ENCODE results near the gene ANXA2.

The ANXA2 gene

GRCh38 chr15:60385620-60386552, 11.9 kb downstream of the ANXA2 start:
- TF ChIP-seq POLR2A (IDR thresholded peaks at IDR 0.05; ENCODE audit: low read depth, low read length), result no peak
- TF ChIP-seq POLR2AphosphoS5 (IDR thresholded peaks at IDR 0.05; ENCODE audit: low read depth, low read length), result no peak
- no peak for TF ChIP-seq TAF1 (IDR thresholded peaks at IDR 0.05; ENCODE audit: borderline replicate concordance, low read depth, low read length)
- DNase-seq (ENCODE audit: insufficient read length) (no peak), FAIRE-seq (no peak)

- FAIRE-seq (no peak), DNase-seq (ENCODE audit: insufficient read length) (no peak)
- no peak for TF ChIP-seq POLR2AphosphoS5 (IDR thresholded peaks at IDR 0.05; ENCODE audit: low read depth, low read length)
- no peak for TF ChIP-seq TAF1 (IDR thresholded peaks at IDR 0.05; ENCODE audit: borderline replicate concordance, low read depth, low read length)
- no peak for TF ChIP-seq POLR2A (IDR thresholded peaks at IDR 0.05; ENCODE audit: low read depth, low read length)
Observed at GRCh38 chr15:60384526-60385126, 13.2 kb downstream of the ANXA2 start.

GRCh38 chr15:60384053-60384452, 13.7 kb downstream of the ANXA2 start:
- TF ChIP-seq TAF1 (IDR thresholded peaks at IDR 0.05; ENCODE audit: borderline replicate concordance, low read depth, low read length), result no peak
- TF ChIP-seq POLR2A (IDR thresholded peaks at IDR 0.05; ENCODE audit: low read depth, low read length), result no peak
- TF ChIP-seq POLR2AphosphoS5 (IDR thresholded peaks at IDR 0.05; ENCODE audit: low read depth, low read length), result no peak
- DNase-seq (ENCODE audit: insufficient read length) (no peak), FAIRE-seq (no peak)

GRCh38 chr15:60382773-60383674, 14.8 kb downstream of the ANXA2 start:
- DNase-seq (ENCODE audit: insufficient read length) (no peak), FAIRE-seq (no peak)
- no peak for TF ChIP-seq POLR2AphosphoS5 (IDR thresholded peaks at IDR 0.05; ENCODE audit: low read depth, low read length)

- TF ChIP-seq TAF1 (IDR thresholded peaks at IDR 0.05; ENCODE audit: borderline replicate concordance, low read depth, low read length) (no peak), POLR2AphosphoS5 (IDR thresholded peaks at IDR 0.05; ENCODE audit: low read depth, low read length) (no peak), POLR2A (IDR thresholded peaks at IDR 0.05; ENCODE audit: low read depth, low read length) (no peak)
- DNase-seq (ENCODE audit: insufficient read length) (no peak), FAIRE-seq (no peak)
Observed at GRCh38 chr15:60381148-60381788, 16.5 kb downstream of the ANXA2 start.

- DNase-seq (ENCODE audit: insufficient read length) (no peak), FAIRE-seq (no peak)
- TF ChIP-seq POLR2AphosphoS5 (IDR thresholded peaks at IDR 0.05; ENCODE audit: low read depth, low read length), result no peak
- TF ChIP-seq TAF1 (IDR thresholded peaks at IDR 0.05; ENCODE audit: borderline replicate concordance, low read depth, low read length), result no peak
- no peak for TF ChIP-seq POLR2A (IDR thresholded peaks at IDR 0.05; ENCODE audit: low read depth, low read length)
Observed at GRCh38 chr15:60379525-60380274, 18.1 kb downstream of the ANXA2 start.

- TF ChIP-seq POLR2AphosphoS5 (IDR thresholded peaks at IDR 0.05; ENCODE audit: low read depth, low read length), result no peak
- no peak for TF ChIP-seq POLR2A (IDR thresholded peaks at IDR 0.05; ENCODE audit: low read depth, low read length)
- TF ChIP-seq TAF1 (IDR thresholded peaks at IDR 0.05; ENCODE audit: borderline replicate concordance, low read depth, low read length), result no peak
- no peak for DNase-seq (ENCODE audit: insufficient read length)
- no peak for FAIRE-seq
Observed at GRCh38 chr15:60379185-60379524, 18.6 kb downstream of the ANXA2 start.

GRCh38 chr15:60376677-60377095, 21.1 kb downstream of the ANXA2 start:
- TF ChIP-seq POLR2A (IDR thresholded peaks at IDR 0.05; ENCODE audit: low read depth, low read length), result no peak
- TF ChIP-seq TAF1 (IDR thresholded peaks at IDR 0.05; ENCODE audit: borderline replicate concordance, low read depth, low read length), result no peak
- no peak for TF ChIP-seq POLR2AphosphoS5 (IDR thresholded peaks at IDR 0.05; ENCODE audit: low read depth, low read length)
- FAIRE-seq, result no peak
- DNase-seq (ENCODE audit: insufficient read length), result no peak

- FAIRE-seq (no peak), DNase-seq (ENCODE audit: insufficient read length) (no peak)
- TF ChIP-seq POLR2A (IDR thresholded peaks at IDR 0.05; ENCODE audit: low read depth, low read length) (no peak), POLR2AphosphoS5 (IDR thresholded peaks at IDR 0.05; ENCODE audit: low read depth, low read length) (no peak), TAF1 (IDR thresholded peaks at IDR 0.05; ENCODE audit: borderline replicate concordance, low read depth, low read length) (no peak)
Observed at GRCh38 chr15:60375306-60375705, 22.5 kb downstream of the ANXA2 start.

- DNase-seq (ENCODE audit: insufficient read length), result no peak
- TF ChIP-seq POLR2AphosphoS5 (IDR thresholded peaks at IDR 0.05; ENCODE audit: low read depth, low read length) (no peak), TAF1 (IDR thresholded peaks at IDR 0.05; ENCODE audit: borderline replicate concordance, low read depth, low read length) (no peak), POLR2A (IDR thresholded peaks at IDR 0.05; ENCODE audit: low read depth, low read length) (no peak)
- no peak for FAIRE-seq
Observed at GRCh38 chr15:60374628-60375081, 23.1 kb downstream of the ANXA2 start.

Data from GM12892 (cell line).